Neural progenitor cell (in vitro differentiated cells): ENCODE results near the gene AIF1L. TPM values are rescaled to one million over a fixed set of nuclear protein-coding genes. Genes with fewer than 3 reads are reported as not detected.

Experiments used
- DNase-seq: peaks from one replicate; pipeline ENCODE4 v3.0.0-alpha.2; 2016; ENCODE audit warnings: low spot score
- H2AFZ ChIP-seq: fragments of 200-600 bp; sonication (generic); replicated peaks from 2 replicates; pipeline ENCODE4 v1.6.1; 2016; ENCODE audit warnings: antibody characterized with exemption
- H3F3A ChIP-seq: fragments of 200-600 bp; sonication (generic); 2 replicates; pipeline ENCODE4 v1.6.1; 2016; ENCODE audit warnings: antibody characterized with exemption, low read depth
- H3K27ac ChIP-seq: fragments of 200-600 bp; sonication (generic); 2 replicates; pipeline ENCODE4 v1.5.1; 2016; ENCODE audit warnings: mild to moderate bottlenecking
- H3K27me3 ChIP-seq: fragments of 200-600 bp; sonication (generic); 2 replicates; pipeline ENCODE4 v1.6.1; 2016; ENCODE audit warnings: mild to moderate bottlenecking, moderate library complexity
- H3K36me3 ChIP-seq: fragments of 200-600 bp; sonication (generic); 2 replicates; pipeline ENCODE4 v1.5.1; 2016
- H3K4me1 ChIP-seq: fragments of 200-600 bp; sonication (generic); 2 replicates; pipeline ENCODE4 v1.6.1; 2016; ENCODE audit warnings: mixed run types
- H3K4me2 ChIP-seq: fragments of 200-600 bp; sonication (generic); 2 replicates; pipeline ENCODE4 v1.6.1; 2016
- H3K4me3 ChIP-seq: fragments of 200-600 bp; sonication (generic); 2 replicates; pipeline ENCODE4 v1.5.1; 2016
- H3K79me2 ChIP-seq: fragments of 200-600 bp; sonication (generic); 2 replicates; pipeline ENCODE4 v1.6.1; 2016; ENCODE audit warnings: low read depth
- H3K9ac ChIP-seq: fragments of 200-600 bp; sonication (generic); 2 replicates; pipeline ENCODE4 v1.6.1; 2016
- H3K9me3 ChIP-seq: fragments of 200-600 bp; sonication (generic); 2 replicates; pipeline ENCODE4 v1.5.1; 2016; ENCODE audit warnings: low read depth
- H4K20me1 ChIP-seq: fragments of 200-600 bp; sonication (generic); 2 replicates; pipeline ENCODE4 v1.6.1; 2016; ENCODE audit warnings: low read depth
- H3K27ac Mint-ChIP-seq: 3 replicates; pipeline ENCODE4 v1.8.0; 2021; ENCODE audit warnings: mixed read lengths
- H3K27me3 Mint-ChIP-seq: 2 replicates; pipeline ENCODE4 v1.8.0; 2022; ENCODE audit warnings: low read depth, mild to moderate bottlenecking, inconsistent platforms, moderate library complexity, mixed read lengths; ENCODE audit not compliant: insufficient read depth
- H3K36me3 Mint-ChIP-seq: 3 replicates; pipeline ENCODE4 v1.8.0; 2021; ENCODE audit warnings: mixed read lengths
- H3K4me1 Mint-ChIP-seq: 3 replicates; pipeline ENCODE4 v1.8.0; 2021; ENCODE audit warnings: mixed read lengths
- H3K4me3 Mint-ChIP-seq: 3 replicates; pipeline ENCODE4 v1.8.0; 2021; ENCODE audit warnings: mild to moderate bottlenecking, moderate library complexity, mixed read lengths
- H3K9me3 Mint-ChIP-seq: 3 replicates; pipeline ENCODE4 v1.8.0; 2020; ENCODE audit warnings: mixed read lengths
- CTCF ChIP-seq: fragments of 200-600 bp; sonication (generic); IDR thresholded peaks from 2 replicates; pipeline ENCODE4 v1.5.1; 2017; ENCODE audit warnings: antibody characterized with exemption, mild to moderate bottlenecking
- EZH2 ChIP-seq: fragments of 200-600 bp; sonication (generic); IDR thresholded peaks from 2 replicates; pipeline ENCODE4 v1.6.1; 2017; ENCODE audit warnings: antibody characterized with exemption, mild to moderate bottlenecking, moderate library complexity
- EZH2phosphoT487 ChIP-seq: fragments of 200-600 bp; sonication (generic); IDR thresholded peaks from 2 replicates; pipeline ENCODE4 v1.6.1; 2017; ENCODE audit warnings: antibody characterized with exemption
- total RNA-seq: library from RNA; depleted of rRNA; stranded (reverse); fragments of >200 nt; gene quantifications from 2 replicates; pipeline ENCODE4 v1.2.3, GENCODE V29; 2015; ENCODE audit warnings: low replicate concordance

The AIF1L gene
- total RNA-seq, 1 donor from 2014 or later = 69.0 TPM

GRCh38 chr9:131140550-131140949 lies 44.2 kb downstream of the AIF1L start:
- H3K4me3 ChIP-seq = no peak overlapping the region
- peaks cover 4% of the 10 kb centered on the region for H3K4me1 Mint-ChIP-seq
- peaks cover 13% of the 10 kb centered on the region for H3F3A ChIP-seq
- H3K79me2 ChIP-seq = no peaks in the 10 kb centered on the region
- TF ChIP-seq EZH2phosphoT487 = no peak
- no peak for TF ChIP-seq EZH2
- no peak for TF ChIP-seq CTCF
- H3K36me3 Mint-ChIP-seq = peaks cover 31% of the 10 kb centered on the region
- H3K9ac ChIP-seq = no peak overlapping the region
- peaks cover 8% of the 10 kb centered on the region for H3K4me1 ChIP-seq
- no peaks in the 10 kb centered on the region for H3K9me3 ChIP-seq
- no peak for DNase-seq
- H2AFZ ChIP-seq = no peak overlapping the region
- no peak overlapping the region for H3K4me3 Mint-ChIP-seq
- H3K36me3 ChIP-seq = peaks cover 7% of the 10 kb centered on the region
- no peaks in the 10 kb centered on the region for H3K27me3 Mint-ChIP-seq
- no peak overlapping the region for H3K27ac ChIP-seq
- no peaks in the 10 kb centered on the region for H4K20me1 ChIP-seq
- H3K4me2 ChIP-seq = no peak overlapping the region
- H3K27ac Mint-ChIP-seq = no peak overlapping the region
- H3K9me3 Mint-ChIP-seq = no peaks in the 10 kb centered on the region
- no peaks in the 10 kb centered on the region for H3K27me3 ChIP-seq

- TF ChIP-seq EZH2 = no peak
- TF ChIP-seq EZH2phosphoT487 = no peak
- TF ChIP-seq CTCF = no peak
- Histone ChIP-seq H3K27ac (no peak overlapping the region), H3K36me3 (peaks cover 7% of the 10 kb centered on the region), H4K20me1 (no peaks in the 10 kb centered on the region), H3K9ac (peak overlapping the region; percentile 21), H3K79me2 (no peaks in the 10 kb centered on the region), H3K4me1 (peaks cover 8% of the 10 kb centered on the region), H3K27me3 (no peaks in the 10 kb centered on the region), H3F3A (peaks cover 13% of the 10 kb centered on the region), H3K4me2 (no peak overlapping the region), H3K4me3 (no peak overlapping the region), H2AFZ (no peak overlapping the region), H3K9me3 (no peaks in the 10 kb centered on the region)
- no peak for DNase-seq
- peaks cover 24% of the 10 kb centered on the region for H3K36me3 Mint-ChIP-seq
- no peak overlapping the region for H3K4me3 Mint-ChIP-seq
- no peak overlapping the region for H3K27ac Mint-ChIP-seq
- H3K27me3 Mint-ChIP-seq = no peaks in the 10 kb centered on the region
- no peaks in the 10 kb centered on the region for H3K9me3 Mint-ChIP-seq
- H3K4me1 Mint-ChIP-seq = peaks cover 4% of the 10 kb centered on the region
These were observed 45.8 kb downstream of the AIF1L start for GRCh38 chr9:131142160-131142559.

DNA sequence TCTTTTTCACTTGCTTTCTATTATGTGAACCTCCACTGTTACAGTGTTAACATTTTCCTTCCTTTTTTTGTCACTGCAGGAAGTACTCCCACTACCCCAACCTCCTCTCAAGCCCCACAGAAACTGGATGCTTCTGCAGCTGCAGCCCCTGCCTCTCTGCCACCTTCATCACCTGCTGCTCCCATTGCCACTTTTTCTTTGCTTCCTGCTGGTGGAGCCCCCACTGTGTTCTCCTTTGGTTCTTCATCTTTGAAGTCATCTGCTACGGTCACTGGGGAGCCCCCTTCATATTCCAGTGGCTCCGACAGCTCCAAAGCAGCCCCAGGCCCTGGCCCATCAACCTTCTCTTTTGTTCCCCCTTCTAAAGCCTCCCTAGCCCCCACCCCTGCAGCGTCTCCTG lies 47.9 kb downstream of the AIF1L start:
- Mint-ChIP-seq H3K27me3 (no peaks in the 10 kb centered on the region), H3K4me3 (no peak overlapping the region), H3K9me3 (no peaks in the 10 kb centered on the region), H3K36me3 (peaks cover 22% of the 10 kb centered on the region), H3K27ac (no peak overlapping the region), H3K4me1 (peaks cover 4% of the 10 kb centered on the region)
- no peak overlapping the region for H3K9ac ChIP-seq
- H4K20me1 ChIP-seq = no peaks in the 10 kb centered on the region
- H3K36me3 ChIP-seq = peaks cover 7% of the 10 kb centered on the region
- H3F3A ChIP-seq = peaks cover 13% of the 10 kb centered on the region
- DNase-seq = peak; percentile 5
- TF ChIP-seq CTCF (no peak), EZH2phosphoT487 (no peak)
- no peaks in the 10 kb centered on the region for H3K27me3 ChIP-seq
- H2AFZ ChIP-seq = no peak overlapping the region
- peak overlapping the region; percentile 68 for H3K27ac ChIP-seq
- H3K4me2 ChIP-seq = no peak overlapping the region
- no peaks in the 10 kb centered on the region for H3K79me2 ChIP-seq
- peaks cover 8% of the 10 kb centered on the region for H3K4me1 ChIP-seq
- no peaks in the 10 kb centered on the region for H3K9me3 ChIP-seq
- no peak overlapping the region for H3K4me3 ChIP-seq
